Measurements from ENCODE around the gene CDC42BPB.

CDC42BPB gene

GRCh38 chr14:103073876-103074728 lies 16.8 kb upstream of the CDC42BPB start:
- DNase-seq (ENCODE audit: low read depth) = no peak

GRCh38 chr14:103073367-103073875 lies 16.1 kb upstream of the CDC42BPB start:
- DNase-seq (ENCODE audit: low read depth) = no peak

- no peak for DNase-seq (ENCODE audit: low read depth)
Measured at GRCh38 chr14:103072595-103073366, 15.4 kb upstream of the CDC42BPB start.

GRCh38 chr14:103071544-103072251 lies 14.3 kb upstream of the CDC42BPB start:
- no peak for DNase-seq (ENCODE audit: low read depth)

GRCh38 chr14:103070971-103071542 lies 13.7 kb upstream of the CDC42BPB start:
- DNase-seq (ENCODE audit: low read depth) = no peak

GRCh38 chr14:103070263-103070885 lies 13.0 kb upstream of the CDC42BPB start:
- no peak for DNase-seq (ENCODE audit: low read depth)

GRCh38 chr14:103068351-103069073 lies 11.2 kb upstream of the CDC42BPB start:
- DNase-seq (ENCODE audit: low read depth) = no peak

GRCh38 chr14:103067231-103067954 lies 10.0 kb upstream of the CDC42BPB start:
- DNase-seq (ENCODE audit: low read depth) = no peak

GRCh38 chr14:103066399-103066798 lies 9.1 kb upstream of the CDC42BPB start:
- DNase-seq (ENCODE audit: low read depth) = no peak

GRCh38 chr14:103065861-103066260 lies 8.5 kb upstream of the CDC42BPB start:
- DNase-seq (ENCODE audit: low read depth) = no peak

GRCh38 chr14:103064978-103065377 lies 7.6 kb upstream of the CDC42BPB start:
- no peak for DNase-seq (ENCODE audit: low read depth)

- DNase-seq (ENCODE audit: low read depth) = no peak
Measured at GRCh38 chr14:103064436-103064835, 7.1 kb upstream of the CDC42BPB start.

GRCh38 chr14:103061482-103061976 lies 4.2 kb upstream of the CDC42BPB start:
- DNase-seq (ENCODE audit: low read depth) = no peak

- DNase-seq (ENCODE audit: low read depth) = no peak
Measured at GRCh38 chr14:103059556-103059955, 2.2 kb upstream of the CDC42BPB start.

- DNase-seq (ENCODE audit: low read depth) = no peak
Measured at GRCh38 chr14:103058164-103059055, 1.1 kb upstream of the CDC42BPB start.

GRCh38 chr14:103057028-103057371 lies 349 bp downstream of the CDC42BPB start:
- no peak for DNase-seq (ENCODE audit: low read depth)

- no peak for DNase-seq (ENCODE audit: low read depth)
Measured at GRCh38 chr14:103056322-103057027, 874 bp downstream of the CDC42BPB start.

GRCh38 chr14:103055695-103056094 lies 1.7 kb downstream of the CDC42BPB start:
- DNase-seq (ENCODE audit: low read depth) = no peak

All from activated T-cell treated with anti-CD3 and anti-CD28 coated beads for 48 hours (primary cell).